Endothelial cell of umbilical vein (primary cell): ENCODE data around the gene ACSS1. TPM values are rescaled to one million over a fixed set of nuclear protein-coding genes. Genes with fewer than 3 reads are reported as not detected.

Source experiments
- BruUV-seq: library from RNA; stranded (reverse); fragments of 400-500 nt; replicated peaks from 2 replicates; lab custom pipeline; 2021; lab: Mats Ljungman, UMichigan
- CTCF ChIA-PET: fragments of 300-600, 350-600 bp; sonication (Branson Sonifier 250); formaldehyde crosslinking; loops from one replicate; lab custom pipeline; 2021; ENCODE audit warnings: antibody characterized with exemption, inconsistent platforms; lab: Charles Lee
- POLR2A ChIA-PET: fragments of 300-600, 350-600 bp; sonication (Branson Sonifier 250); formaldehyde crosslinking; loops from one replicate; lab custom pipeline; 2021; ENCODE audit warnings: antibody characterized with exemption, inconsistent platforms; lab: Charles Lee
- DNase-seq: peaks from one replicate; pipeline ENCODE4 v3.0.0-alpha.2; 2011; ENCODE audit warnings: low read depth, low spot score
- FAIRE-seq: peaks from 2 replicates; lab custom pipeline; 2011; peaks lifted over from hg19 to GRCh38; lab: Jason Lieb, UNC
- H2AFZ ChIP-seq: 2 replicates; pipeline ENCODE4 v1.6.0; 2012; ENCODE audit warnings: low read depth, low read length, control low read depth, inconsistent platforms
- H3K27ac ChIP-seq: 2 replicates; pipeline ENCODE4 v1.5.1; 2011; ENCODE audit warnings: low read depth, mild to moderate bottlenecking, control low read depth, low read length, moderate library complexity; ENCODE audit not compliant: insufficient read depth
- H3K27me3 ChIP-seq, 2 experiments: 2 replicates each; pipeline versions ENCODE4 v1.6.0 to v1.6.1; 2011; ENCODE audit warnings: low read length in 2 of 2, mixed read lengths in 1 of 2; ENCODE audit not compliant: control insufficient read depth in 2 of 2, insufficient read depth in 2 of 2
- H3K36me3 ChIP-seq, 2 experiments: 2 replicates in 1 of 2; 3 replicates in 1 of 2; pipeline ENCODE4 v1.5.1; 2011; ENCODE audit warnings: low read length in 2 of 2, mild to moderate bottlenecking in 1 of 2, moderate library complexity in 1 of 2; ENCODE audit not compliant: control insufficient read depth in 2 of 2, insufficient read depth in 2 of 2; ENCODE audit errors: extremely low read depth in 1 of 2
- H3K4me1 ChIP-seq: 3 replicates; pipeline ENCODE4 v1.5.1; 2011; ENCODE audit warnings: mild to moderate bottlenecking, low read length; ENCODE audit not compliant: control insufficient read depth, insufficient read depth; ENCODE audit errors: extremely low read depth
- H3K4me2 ChIP-seq: 2 replicates; pipeline ENCODE4 v1.6.1; 2011; ENCODE audit warnings: low read length, control low read depth, mixed read lengths; ENCODE audit not compliant: insufficient read depth
- H3K4me3 ChIP-seq, 3 experiments: fragments of 200-600 bp in 1 of 3; sonication (generic), shearing (Covaris generic) in 1 of 3; replicated peaks in 1 of 3; 2 replicates each; pipeline ENCODE4 v1.5.1; 2011 to 2016; ENCODE audit warnings: control low read depth in 3 of 3, low read length in 3 of 3, mild to moderate bottlenecking in 2 of 3, inconsistent platforms in 1 of 3, low read depth in 1 of 3, moderate library complexity in 1 of 3; ENCODE audit not compliant: insufficient read depth in 1 of 3
- H3K79me2 ChIP-seq: 2 replicates; pipeline ENCODE4 v1.6.0; 2012; ENCODE audit warnings: low read length, inconsistent platforms; ENCODE audit not compliant: control insufficient read depth, insufficient read depth
- H3K9ac ChIP-seq: replicated peaks from 2 replicates; pipeline ENCODE3; 2011; ENCODE audit warnings: low read length, control low read depth; ENCODE audit not compliant: insufficient read depth; ENCODE audit errors: extremely low read depth
- H3K9me1 ChIP-seq: replicated peaks from 3 replicates; pipeline ENCODE4 v1.6.0; 2011; ENCODE audit warnings: mild to moderate bottlenecking, low read length; ENCODE audit not compliant: control insufficient read depth, insufficient read depth; ENCODE audit errors: extremely low read depth
- H3K9me3 ChIP-seq: replicated peaks from 2 replicates; pipeline ENCODE4 v1.5.1; 2012; ENCODE audit warnings: low read length, inconsistent platforms; ENCODE audit not compliant: control insufficient read depth, insufficient read depth
- H4K20me1 ChIP-seq: replicated peaks from 2 replicates; pipeline ENCODE3; 2011; ENCODE audit warnings: mild to moderate bottlenecking, low read length; ENCODE audit not compliant: control insufficient read depth, insufficient read depth; ENCODE audit errors: extremely low read depth
- EZH2 ChIP-seq: IDR thresholded peaks from 2 replicates; pipeline ENCODE4 v1.6.1; 2012; ENCODE audit warnings: borderline replicate concordance, low read depth, mild to moderate bottlenecking, moderate library complexity, low read length, inconsistent platforms; ENCODE audit not compliant: severe bottlenecking
- FOS ChIP-seq: IDR thresholded peaks from 2 replicates; pipeline ENCODE4 v1.6.1; 2011; ENCODE audit warnings: mild to moderate bottlenecking, low read length, moderate library complexity, borderline replicate concordance; ENCODE audit not compliant: insufficient read depth
- GATA2 ChIP-seq: IDR thresholded peaks from 2 replicates; pipeline ENCODE4 v1.7.0; 2011; ENCODE audit warnings: low read depth, mild to moderate bottlenecking, moderate library complexity, mixed read lengths, low read length; ENCODE audit not compliant: insufficient read length, insufficient read depth
- MYC ChIP-seq: IDR thresholded peaks from one replicate; pipeline ENCODE4 v1.6.1; 2011; ENCODE audit warnings: mild to moderate bottlenecking, low read depth, low read length
- POLR2AphosphoS5 ChIP-seq: IDR thresholded peaks from 2 replicates; pipeline ENCODE4 v1.6.1; 2012; ENCODE audit warnings: low read depth, mild to moderate bottlenecking, control low read depth, low read length, moderate library complexity; ENCODE audit not compliant: insufficient read depth
- dilution Hi-C: fragments of 300-500 bp; cut with MboI; formaldehyde crosslinking; loops from one replicate; pipeline ENCODE4 v1.15.0; 2019; ENCODE audit warnings: low sequenced_read_pairs; ENCODE audit not compliant: extremely low pct_ligation_motif_present
- intact Hi-C: fragments of 100-400 bp; cut with micrococcal nuclease; formaldehyde crosslinking; loops from one replicate; pipeline ENCODE4 v1.10.0; 2022
- polyA plus RNA-seq, 4 experiments: library from polyadenylated mRNA; depleted of rRNA in 3 of 4; stranded (reverse) in 3 of 4; unstranded in 1 of 4; fragments of >200 nt; gene quantifications; 2 replicates each; pipeline versions ENCODE4 v1.2.1 to v1.2.3, GENCODE V29; 2011 to 2012; ENCODE audit warnings: missing spikeins in 1 of 4
- total RNA-seq: library from RNA; stranded (reverse); gene quantifications from 2 replicates; pipeline ENCODE4 v1.2.3, GENCODE V29; 2021
- TF ChIP-seq, protein P1 (sequence below): IDR thresholded peaks from 2 replicates; pipeline ENCODE4 v1.6.1; 2011; ENCODE audit not compliant: insufficient read depth, insufficient read length
- TF ChIP-seq, protein P2 (sequence below), 2 donors: IDR thresholded peaks; 1 replicate in 1 of 2; 2 replicates in 1 of 2; pipeline ENCODE4 v1.5.1; 2011; ENCODE audit warnings: low read length in 2 of 2, mild to moderate bottlenecking in 2 of 2, moderate library complexity in 2 of 2, control low read depth in 1 of 2, inconsistent platforms in 1 of 2, low read depth in 1 of 2; ENCODE audit not compliant: insufficient read depth in 1 of 2; ENCODE audit errors: extremely low read depth in 1 of 2

ACSS1 gene
- total and polyA plus RNA-seq, 2 donors (not counting 3 experiments of a cell fraction or from before 2014, with no cell fraction given): 6.2 to 17.9 TPM

DNA sequence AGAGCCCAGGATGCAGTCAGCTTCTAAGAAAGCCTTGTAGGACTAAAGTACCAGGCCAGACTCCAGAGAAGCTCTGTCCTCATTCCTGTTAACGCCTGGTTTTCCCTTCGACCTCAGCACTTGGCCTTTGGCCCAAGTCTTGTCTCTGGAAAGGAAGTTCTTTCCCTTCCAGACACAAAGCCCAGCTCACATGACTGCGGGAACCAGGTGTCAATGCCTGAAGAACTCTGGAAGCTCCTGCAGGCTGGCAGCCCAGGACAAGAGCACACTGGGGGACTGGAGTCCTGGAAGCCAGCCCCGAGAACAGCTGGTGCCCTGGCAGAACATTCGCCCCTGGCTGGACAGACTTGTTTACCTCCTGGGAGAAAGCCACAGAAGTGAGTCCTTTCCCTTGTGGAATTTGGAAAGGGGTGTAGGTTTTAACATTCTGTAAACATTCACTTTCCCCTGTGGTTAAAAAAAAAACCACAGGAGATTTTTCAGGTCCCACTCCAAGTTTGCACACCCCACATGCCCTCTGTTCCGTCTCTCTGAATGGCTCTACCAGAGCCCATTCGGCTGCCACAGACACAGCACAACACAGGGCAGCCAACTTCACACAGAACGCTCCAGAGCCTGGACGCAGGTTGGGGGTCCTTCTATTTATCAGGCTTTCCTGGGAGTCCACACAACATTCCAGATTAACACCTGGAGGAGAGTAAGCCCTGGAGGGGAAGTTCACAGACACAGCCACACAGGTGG, 18.1 kb downstream of the ACSS1 start:
- FAIRE-seq: no peak
- CTCF ChIA-PET: interaction anchor here (1.2 kb wide), 1 partner anchor 19 kb away, joined by 4 read pairs; no protein-coding TSS in a partner anchor
- Histone ChIP-seq H3K9me1 (no peaks in the 10 kb centered on the region), H2AFZ (no peak overlapping the region), H3K36me3 (no peaks in the 10 kb centered on the region), H3K9ac (no peak overlapping the region), H3K4me1 (peaks cover 12% of the 10 kb centered on the region), H3K79me2 (no peaks in the 10 kb centered on the region), H3K27me3 (no peaks in the 10 kb centered on the region), H3K27ac (no peak overlapping the region), H3K4me3 (no peak overlapping the region), H3K9me3 (no peaks in the 10 kb centered on the region), H3K4me2 (no peak overlapping the region), H4K20me1 (no peaks in the 10 kb centered on the region)
- no TSS peak for BruUV-seq
- POLR2A ChIA-PET: no interaction called here
- TF ChIP-seq POLR2AphosphoS5 (no peak), MYC (no peak), EZH2 (no peak), GATA2 (no peak), FOS (no peak)
- TF ChIP-seq, protein P1, sequence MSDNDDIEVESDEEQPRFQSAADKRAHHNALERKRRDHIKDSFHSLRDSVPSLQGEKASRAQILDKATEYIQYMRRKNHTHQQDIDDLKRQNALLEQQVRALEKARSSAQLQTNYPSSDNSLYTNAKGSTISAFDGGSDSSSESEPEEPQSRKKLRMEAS: no peak
- TF ChIP-seq, protein P2, sequence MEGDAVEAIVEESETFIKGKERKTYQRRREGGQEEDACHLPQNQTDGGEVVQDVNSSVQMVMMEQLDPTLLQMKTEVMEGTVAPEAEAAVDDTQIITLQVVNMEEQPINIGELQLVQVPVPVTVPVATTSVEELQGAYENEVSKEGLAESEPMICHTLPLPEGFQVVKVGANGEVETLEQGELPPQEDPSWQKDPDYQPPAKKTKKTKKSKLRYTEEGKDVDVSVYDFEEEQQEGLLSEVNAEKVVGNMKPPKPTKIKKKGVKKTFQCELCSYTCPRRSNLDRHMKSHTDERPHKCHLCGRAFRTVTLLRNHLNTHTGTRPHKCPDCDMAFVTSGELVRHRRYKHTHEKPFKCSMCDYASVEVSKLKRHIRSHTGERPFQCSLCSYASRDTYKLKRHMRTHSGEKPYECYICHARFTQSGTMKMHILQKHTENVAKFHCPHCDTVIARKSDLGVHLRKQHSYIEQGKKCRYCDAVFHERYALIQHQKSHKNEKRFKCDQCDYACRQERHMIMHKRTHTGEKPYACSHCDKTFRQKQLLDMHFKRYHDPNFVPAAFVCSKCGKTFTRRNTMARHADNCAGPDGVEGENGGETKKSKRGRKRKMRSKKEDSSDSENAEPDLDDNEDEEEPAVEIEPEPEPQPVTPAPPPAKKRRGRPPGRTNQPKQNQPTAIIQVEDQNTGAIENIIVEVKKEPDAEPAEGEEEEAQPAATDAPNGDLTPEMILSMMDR (IDR thresholded peaks at IDR 0.05; ENCODE audit: extremely low read depth in 1 of 2, insufficient read depth in 1 of 2, low read depth in 1 of 2, low read length in 2 of 2): no peak
- dilution Hi-C loops: no loop called here
- intact Hi-C loops: no loop called here
- DNase-seq: peak; percentile 67
